GM18951 (cell line): ENCODE data around the gene RPL38.

ENCODE experiments used
- POLR2A ChIP-seq: IDR thresholded peaks from 4 replicates; pipeline ENCODE4 v1.6.1; 2011; ENCODE audit warnings: mild to moderate bottlenecking; ENCODE audit not compliant: insufficient read length, insufficient read depth; ENCODE audit errors: extremely low read depth
- in situ Hi-C: fragments of 300-500 bp; cut with MboI; formaldehyde crosslinking; loops from one replicate; pipeline ENCODE4 v1.12.0; 2022; ENCODE audit warnings: low sequenced_read_pairs, mixed read lengths, inconsistent platforms; ENCODE audit not compliant: unreplicated experiment

Gene RPL38

GRCh38 chr17:74203439-74204240 is at the start of gene RPL38:
TSS of gene RPL38 (plus strand) at chr17:74203678. CDS start at chr17:74203956, 278 bp downstream.
- in situ Hi-C loops = no loop called here
- peak; percentile 95 for TF ChIP-seq POLR2A

- TF ChIP-seq POLR2A = no peak
- in situ Hi-C loops = no loop called here
Measured at GRCh38 chr17:74153821-74154430, 49.6 kb upstream of the RPL38 start.

DNA sequence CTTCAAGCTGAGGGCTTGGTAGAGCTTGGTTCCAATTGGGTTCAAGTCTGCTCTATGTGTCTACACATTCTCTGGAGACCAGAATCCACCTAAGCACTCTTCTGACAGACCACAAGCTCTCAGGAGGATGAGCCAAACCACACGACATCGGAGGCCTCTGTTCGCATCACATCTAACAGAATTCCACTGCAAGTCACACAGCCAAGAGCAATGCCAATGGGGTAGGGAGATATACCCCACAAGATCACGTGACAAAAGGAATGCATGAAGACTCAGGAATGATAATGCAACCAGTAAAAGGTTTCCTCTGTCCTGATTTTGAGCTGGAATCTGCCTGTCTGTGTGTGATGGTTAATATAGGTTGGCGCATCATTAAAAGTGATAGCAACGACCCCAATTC is 46.6 kb upstream of the RPL38 start:
- TF ChIP-seq POLR2A = no peak
- in situ Hi-C loops = no loop called here

GRCh38 chr17:74157366-74157765 is 46.1 kb upstream of the RPL38 start:
- in situ Hi-C loops = no loop called here
- no peak for TF ChIP-seq POLR2A

DNA sequence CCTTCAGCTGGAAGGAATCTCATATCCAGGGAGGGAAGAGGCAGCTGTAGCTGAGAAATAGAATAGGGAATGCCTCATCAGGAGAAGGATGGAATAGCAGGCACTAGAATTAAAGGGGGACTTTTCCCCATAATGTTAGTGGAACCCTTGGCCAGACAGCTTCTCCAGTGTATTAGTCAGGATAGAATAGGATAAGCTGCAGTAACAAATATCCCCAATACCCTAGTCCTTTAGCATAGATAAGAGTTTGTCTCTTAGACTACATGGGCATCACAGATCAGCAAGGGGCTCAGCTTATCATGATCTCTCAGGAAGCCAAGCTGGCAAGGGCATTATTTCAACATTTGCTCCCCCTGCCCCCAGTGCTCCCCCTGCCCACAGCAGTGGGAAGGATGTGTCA is 44.7 kb upstream of the RPL38 start:
- TF ChIP-seq POLR2A = no peak
- in situ Hi-C loops = no loop called here

GRCh38 chr17:74159226-74159840 is 44.1 kb upstream of the RPL38 start:
- TF ChIP-seq POLR2A = no peak
- in situ Hi-C loops = no loop called here

DNA sequence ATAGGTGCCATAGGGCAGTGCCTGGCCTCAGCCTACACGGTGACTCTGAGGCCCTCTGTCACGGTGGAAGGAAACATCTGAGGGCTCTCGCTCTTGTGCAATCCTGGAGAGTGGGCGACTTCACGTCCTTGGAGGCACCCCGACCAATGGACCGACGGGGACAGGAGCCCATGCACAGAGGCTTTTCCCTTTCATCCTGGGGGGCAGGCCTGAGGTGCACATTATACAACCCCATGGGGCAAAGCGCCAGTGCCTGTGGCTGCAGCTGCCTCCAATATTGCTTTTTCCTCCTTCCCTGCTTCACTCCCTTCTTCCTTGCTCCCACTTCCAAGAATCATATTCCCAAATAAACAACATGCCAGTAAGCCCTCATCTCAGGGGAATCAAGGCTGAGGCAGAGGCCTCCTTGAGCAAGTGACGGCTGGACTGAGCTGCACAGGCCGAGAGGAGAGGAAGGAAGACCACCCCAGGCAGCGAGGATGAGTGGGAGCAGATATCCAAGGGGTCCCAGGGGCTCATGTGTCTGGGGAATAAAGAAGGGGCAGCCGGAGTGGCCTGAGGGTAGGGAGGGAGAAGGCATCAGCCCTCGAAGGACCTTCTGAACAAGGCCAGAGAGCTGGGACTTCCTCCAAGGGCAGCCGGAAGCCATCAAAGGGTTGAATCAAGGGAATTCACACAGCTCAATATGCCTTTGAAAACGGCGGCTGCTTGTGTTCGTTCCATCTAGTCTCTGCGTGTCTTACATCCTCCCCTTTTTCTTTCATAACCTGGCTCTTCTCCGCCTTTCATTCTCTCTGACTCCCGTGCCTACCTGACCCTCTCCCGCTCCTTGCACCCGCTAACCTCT is 42.6 kb upstream of the RPL38 start:
- in situ Hi-C loops = no loop called here
- no peak for TF ChIP-seq POLR2A

DNA sequence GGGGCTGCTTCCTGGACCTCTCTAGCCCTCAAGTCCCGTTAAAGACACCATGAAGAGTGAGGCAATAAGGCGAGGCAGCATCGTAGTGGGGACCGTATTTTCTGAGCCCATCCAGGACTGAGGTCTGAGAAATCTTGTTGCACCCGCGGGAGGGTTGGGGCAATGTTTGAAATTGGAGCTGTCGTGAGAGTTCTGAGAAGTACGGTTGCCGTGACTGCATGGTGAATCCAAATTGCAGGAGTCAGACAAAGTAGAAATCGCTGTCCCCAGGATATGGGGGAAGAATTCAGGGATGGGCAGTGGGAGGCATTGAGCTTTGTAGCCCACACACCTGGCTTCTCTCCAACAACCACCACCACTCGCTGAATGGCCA is 42.0 kb upstream of the RPL38 start:
- in situ Hi-C loops = no loop called here
- TF ChIP-seq POLR2A = no peak

- in situ Hi-C loops = no loop called here
- no peak for TF ChIP-seq POLR2A
Measured at GRCh38 chr17:74163271-74163821, 40.1 kb upstream of the RPL38 start.

DNA sequence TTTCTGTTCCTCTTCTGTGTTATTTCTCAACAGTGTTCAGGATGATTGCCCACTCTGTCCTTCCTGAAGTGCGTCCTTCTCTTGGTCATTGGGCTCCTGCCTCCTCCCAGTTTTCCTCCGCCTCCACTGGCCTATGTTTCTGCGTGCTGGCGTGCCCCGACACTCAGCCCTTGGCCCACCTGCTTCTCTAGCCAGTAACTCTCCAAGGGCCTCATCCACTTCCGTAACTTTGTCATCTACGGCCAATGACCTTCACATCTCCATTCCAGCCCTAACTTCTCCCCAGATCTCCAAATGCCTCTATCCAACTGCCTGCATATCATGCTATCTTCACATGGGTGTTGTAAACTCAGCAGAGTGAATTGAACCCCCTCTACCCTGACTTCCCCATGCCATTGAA is 39.6 kb upstream of the RPL38 start:
- in situ Hi-C loops = no loop called here
- no peak for TF ChIP-seq POLR2A

- TF ChIP-seq POLR2A = no peak
- in situ Hi-C loops = no loop called here
Measured at GRCh38 chr17:74164446-74165045, 38.9 kb upstream of the RPL38 start.

GRCh38 chr17:74165797-74166365 is 37.6 kb upstream of the RPL38 start:
- in situ Hi-C loops = no loop called here
- no peak for TF ChIP-seq POLR2A
